GM12892 (cell line): Measurements from ENCODE around the gene ALOX15B.

Experiments
- POLR2A ChIP-seq: IDR thresholded peaks from 2 replicates; pipeline ENCODE4 v1.6.1; 2011; ENCODE audit warnings: low read depth, low read length, control low read depth
- POLR2AphosphoS5 ChIP-seq: IDR thresholded peaks from 2 replicates; pipeline ENCODE4 v1.6.1; 2011; ENCODE audit warnings: low read depth, low read length, control low read depth
- TAF1 ChIP-seq: IDR thresholded peaks from 2 replicates; pipeline ENCODE4 v1.6.1; 2011; ENCODE audit warnings: low read depth, mild to moderate bottlenecking, control low read depth, low read length, borderline replicate concordance

DNA sequence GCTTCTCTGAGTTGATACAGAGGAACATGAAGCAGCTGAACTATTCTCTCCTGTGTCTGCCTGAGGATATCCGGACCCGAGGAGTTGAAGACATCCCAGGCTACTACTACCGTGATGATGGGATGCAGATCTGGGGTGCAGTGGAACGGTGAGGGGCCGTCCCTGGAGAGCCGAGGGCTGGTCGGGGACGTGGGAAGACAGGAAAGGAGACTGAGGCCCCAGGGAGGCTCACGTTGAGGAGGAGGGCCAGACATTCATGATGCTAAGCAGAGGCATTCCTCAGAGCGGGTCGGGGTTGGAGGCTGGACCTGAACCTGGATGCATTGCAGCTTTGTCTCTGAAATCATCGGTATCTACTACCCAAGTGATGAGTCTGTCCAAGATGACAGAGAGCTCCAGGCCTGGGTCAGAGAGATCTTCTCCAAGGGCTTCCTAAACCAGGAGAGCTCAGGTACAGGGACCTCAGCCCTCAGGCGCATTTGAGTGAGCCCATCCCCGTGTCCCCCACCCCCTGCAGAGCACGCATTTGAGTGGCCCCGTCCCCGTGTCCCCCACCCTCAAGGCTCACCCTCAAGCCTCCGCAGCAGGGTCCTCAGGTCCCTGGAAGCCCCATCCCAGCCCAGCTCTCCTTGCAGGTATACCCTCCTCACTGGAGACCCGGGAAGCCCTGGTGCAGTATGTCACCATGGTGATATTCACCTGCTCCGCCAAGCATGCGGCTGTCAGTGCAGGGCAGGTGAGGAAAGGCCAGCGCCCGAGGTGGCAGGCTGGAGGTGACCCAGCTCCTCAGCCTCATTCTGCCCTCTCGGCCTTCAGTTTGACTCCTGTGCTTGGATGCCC is 8.3 kb downstream of the ALOX15B start:
- TF ChIP-seq POLR2A (no peak), POLR2AphosphoS5 (no peak), TAF1 (no peak)
